NOMO-1 (cell line): ENCODE data around the gene SAG.
"Not testable (repeated sequence)": the region's sequence is repeated elsewhere in the genome, so short reads cannot be mapped to it uniquely, and the experiment has no call there.

Source experiments
- DNase-seq, 2 experiments: peaks; one replicate each; lab custom pipeline; 2025; ENCODE audit not compliant: unreplicated experiment in 2 of 2; lab: John Stamatoyannopoulos, UW

Gene SAG

GRCh38 chr2:233374776-233375175 lies 67.2 kb downstream of the SAG start:
- not testable (repeated sequence) for DNase-seq

DNA sequence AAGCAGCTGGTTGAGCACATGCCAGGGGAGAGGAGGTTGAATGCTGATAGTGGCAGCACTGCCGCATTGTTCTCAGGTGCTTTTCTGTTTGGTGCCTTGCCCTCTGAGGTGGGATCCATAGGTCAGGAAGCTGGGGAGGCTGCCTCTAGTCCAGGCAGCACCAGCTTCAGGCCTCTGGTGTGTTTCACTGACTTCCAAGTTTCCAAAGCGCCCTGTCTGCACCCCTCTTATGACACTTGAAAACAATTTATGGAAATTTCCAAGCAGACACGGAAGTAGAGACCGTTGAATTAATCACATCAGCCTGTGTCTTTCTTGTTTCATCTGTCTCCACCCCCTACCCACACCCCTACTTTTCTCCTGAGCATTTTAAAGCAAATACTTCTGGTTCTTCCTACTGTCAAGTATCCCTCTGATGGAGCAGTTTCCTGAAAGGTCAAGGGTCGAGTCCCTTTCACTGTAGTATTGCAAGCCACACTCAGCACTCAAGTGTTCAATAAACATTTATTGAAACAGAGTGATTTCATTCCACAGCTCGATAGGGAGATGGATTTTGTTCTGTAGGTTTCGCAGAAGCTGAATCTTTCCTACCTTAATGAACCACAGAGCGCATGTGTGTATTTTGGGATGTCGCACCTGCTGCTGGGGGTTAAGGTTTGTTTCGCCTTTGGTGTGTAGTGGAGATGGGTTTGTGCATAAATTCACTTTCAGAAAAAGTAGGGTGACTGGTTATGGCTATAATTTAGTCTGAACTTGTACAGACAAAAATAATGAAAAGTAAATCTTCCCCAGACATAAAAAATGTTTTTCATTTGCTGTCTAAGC lies 68.1 kb downstream of the SAG start:
- DNase-seq, result no peak

DNA sequence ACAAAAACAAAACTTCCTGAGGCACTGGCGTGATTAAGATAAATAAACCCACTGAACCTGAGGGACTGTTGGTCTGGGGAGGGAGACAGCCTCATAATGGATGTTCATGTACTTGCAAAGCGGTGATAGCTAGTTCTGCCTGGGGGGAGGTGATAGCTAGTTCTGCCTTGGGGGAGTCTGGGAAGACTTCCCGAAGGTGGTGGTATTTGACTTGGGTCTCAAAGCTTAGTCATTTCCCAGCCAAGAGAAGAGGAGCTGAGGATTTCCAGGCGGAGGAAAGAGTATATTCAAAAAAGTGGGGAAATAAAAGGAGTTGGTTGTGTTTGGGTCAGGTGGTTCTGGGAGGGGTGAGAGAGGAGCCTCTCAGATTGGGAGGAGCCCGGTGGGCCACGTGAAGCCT lies 71.4 kb downstream of the SAG start:
- DNase-seq, result no peak

GRCh38 chr2:233379441-233379840 lies 71.8 kb downstream of the SAG start:
- DNase-seq, result no peak

GRCh38 chr2:233380132-233380895 lies 72.7 kb downstream of the SAG start:
- DNase-seq, result no peak

- DNase-seq, result no peak
Observed at GRCh38 chr2:233380995-233381637, 73.5 kb downstream of the SAG start.

GRCh38 chr2:233381638-233381995 lies 74.0 kb downstream of the SAG start:
- DNase-seq, result no peak

GRCh38 chr2:233384015-233384414 lies 76.4 kb downstream of the SAG start:
- no peak for DNase-seq

DNA sequence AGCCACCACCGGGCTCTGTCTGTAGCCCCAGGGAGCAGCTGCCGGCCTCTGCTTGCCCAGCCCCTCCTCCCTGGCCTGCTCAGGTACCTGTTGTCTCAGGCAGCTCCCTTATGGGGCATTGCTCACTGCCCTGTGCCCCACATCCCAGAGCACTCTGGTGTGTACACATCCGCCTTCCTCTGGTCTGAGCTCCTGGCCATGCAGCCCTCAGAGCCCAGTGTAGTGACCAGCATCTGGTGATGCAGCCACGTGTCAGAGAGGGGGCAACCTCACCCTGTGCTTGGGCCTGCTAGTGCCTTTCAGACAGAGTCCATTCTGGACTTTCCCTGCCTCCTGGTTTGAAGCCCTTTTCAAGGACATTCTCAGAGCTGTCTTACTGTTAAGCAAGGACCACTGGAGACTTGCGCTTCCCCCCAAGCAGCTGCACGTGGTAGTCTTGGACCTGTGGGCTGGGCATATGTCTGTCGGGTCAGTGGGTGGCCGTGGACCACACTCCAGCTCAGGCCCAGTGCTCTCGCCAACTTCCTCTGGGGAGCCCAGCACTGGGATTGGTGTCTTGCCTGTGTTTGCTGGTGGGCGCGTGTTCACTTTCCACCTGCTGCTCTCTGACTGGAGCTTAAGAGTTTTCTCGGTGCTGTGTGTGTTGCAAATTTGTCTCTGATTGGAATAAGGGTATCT lies 77.3 kb downstream of the SAG start:
- DNase-seq, result no peak

GRCh38 chr2:233385489-233386044 lies 78.0 kb downstream of the SAG start:
- no peak for DNase-seq

DNA sequence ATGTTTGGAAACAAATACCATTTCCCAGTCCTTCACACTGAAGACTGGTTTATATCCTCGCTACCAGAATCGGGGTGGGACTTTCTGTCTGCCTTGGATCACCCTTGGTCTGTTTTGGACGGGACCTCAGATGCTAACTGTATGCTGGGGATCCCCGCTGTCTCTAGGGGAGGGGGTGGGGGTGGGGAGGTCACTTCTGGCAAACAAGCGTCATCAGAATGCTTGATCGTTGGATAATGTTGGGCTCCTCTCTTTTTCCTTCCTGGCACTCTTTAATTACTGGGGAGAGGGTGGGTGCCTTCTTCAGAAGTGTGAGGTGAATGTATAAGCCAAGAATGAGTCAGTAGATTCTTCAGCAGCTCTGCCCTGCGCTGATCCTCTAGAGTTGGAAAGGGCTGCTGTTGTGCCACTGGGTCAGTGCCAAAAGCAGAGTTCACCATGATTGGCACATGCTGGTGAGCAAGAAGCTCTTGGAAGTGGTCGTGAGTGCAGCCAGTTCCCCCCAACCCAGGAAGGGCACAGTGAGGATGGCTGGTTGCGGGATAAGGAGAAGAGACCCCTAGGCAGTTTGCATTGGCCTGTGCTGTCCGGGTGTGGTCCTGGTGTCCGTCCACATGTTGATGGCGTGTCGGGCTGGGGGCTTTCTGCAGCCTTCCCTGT lies 78.9 kb downstream of the SAG start:
- no peak for DNase-seq

DNA sequence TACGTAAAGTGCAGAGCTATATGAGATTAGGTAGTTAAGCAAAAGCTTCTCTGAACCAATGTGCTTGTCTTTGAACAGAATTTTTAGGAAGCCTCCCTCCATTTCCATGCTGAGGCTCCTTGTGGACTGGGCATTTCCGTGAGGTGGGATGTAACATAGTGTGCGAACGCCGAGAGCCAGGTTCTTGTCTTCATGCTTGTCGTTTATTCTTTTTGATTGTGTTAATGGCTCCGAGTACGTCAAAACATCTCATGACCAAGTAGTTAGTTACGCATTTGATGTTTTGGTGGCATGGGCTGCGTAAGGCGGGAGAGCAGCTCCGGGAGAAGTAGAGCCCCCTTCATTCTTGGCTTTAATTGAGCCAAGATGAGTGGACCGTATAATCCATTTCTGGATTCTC lies 79.6 kb downstream of the SAG start:
- no peak for DNase-seq

- DNase-seq, result no peak
Observed at GRCh38 chr2:233387667-233388528, 80.3 kb downstream of the SAG start.

DNA sequence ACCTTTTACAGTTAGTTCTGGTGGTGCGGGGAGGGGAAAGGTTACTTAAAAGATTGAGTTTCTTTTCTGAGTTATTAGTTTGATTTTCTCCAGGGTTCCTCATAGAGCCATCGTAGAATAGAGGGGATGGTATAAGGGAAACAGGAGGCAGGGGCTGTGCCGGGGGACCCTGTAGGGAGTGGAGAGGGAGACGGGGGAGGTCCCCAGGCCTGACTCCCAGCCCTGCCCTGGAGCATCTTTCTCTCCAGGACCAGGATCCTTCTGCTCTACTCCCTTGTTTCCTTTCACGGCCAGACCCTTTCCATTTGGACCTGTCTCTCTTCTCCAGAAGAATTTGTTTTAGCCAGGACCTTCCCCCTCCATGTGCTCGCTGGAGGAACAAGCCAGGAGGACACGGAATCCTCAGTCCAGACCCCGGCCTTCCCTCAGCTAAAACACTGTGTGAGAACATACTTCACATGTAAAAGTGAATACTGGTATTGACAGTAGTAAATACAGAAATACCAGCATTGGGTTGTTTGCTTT lies 82.0 kb downstream of the SAG start:
- no peak for DNase-seq

DNA sequence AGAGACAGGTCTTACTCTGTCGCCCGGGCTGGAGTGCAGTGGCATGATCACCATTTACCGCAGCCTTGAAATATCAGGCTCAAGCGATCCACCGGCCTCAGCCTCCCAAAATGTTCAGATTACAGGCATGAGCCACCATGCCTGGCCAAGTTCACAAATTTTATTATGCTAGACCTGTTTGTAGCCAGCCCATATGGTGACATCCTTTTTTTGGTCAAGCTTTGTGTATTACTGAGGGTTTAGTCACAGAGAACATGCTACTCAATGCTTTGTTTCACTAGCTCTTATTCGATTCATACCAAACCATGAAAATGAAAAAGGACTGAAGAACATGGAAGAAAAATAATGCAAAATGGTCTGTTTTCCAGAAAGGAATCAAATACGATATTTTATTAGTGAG lies 88.1 kb downstream of the SAG start:
- DNase-seq, result no peak
